CD4-positive, alpha-beta T cell treated with Interleukin-12 subunit alpha and Interleukin-12 subunit beta, for 1 hour (primary cell): ENCODE data around the gene ZNF70.
"Not testable (repeated sequence)": the region's sequence is repeated elsewhere in the genome, so short reads cannot be mapped to it uniquely, and the experiment has no call there.

Source experiments
- DNase-seq: peaks from one replicate; pipeline ENCODE4 v3.0.0-alpha.2; 2020

Gene ZNF70

DNA sequence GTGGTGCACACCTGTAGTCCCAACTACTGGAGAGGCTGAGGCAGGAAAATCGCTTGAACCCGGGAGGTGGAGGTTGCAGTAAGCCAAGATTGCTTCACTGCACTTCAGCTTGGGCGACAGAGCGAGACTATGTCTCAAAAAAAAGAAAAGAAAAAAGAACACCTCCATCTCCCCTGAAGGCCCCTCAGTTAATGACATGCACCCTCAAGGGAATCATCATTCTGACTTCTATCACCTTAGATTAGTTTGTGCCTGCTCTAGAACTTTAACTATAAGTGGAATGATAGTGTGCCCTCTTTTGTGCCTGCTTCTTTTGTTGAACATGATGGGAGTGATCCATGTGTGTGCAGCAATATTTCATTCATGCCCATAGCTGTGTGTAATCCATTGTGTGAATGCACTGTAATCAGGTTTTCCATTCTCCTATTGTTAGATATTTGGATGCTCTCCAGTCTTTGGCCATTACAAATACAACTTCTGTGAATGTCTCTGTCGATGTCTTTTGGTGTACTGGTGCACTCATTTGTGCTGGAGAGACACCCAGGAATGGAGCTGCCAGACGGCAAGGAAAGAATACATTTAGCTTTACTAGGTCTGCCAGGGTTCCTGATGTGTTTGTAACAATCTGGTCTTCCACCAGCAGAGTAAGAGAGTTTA, 4.2 kb upstream of the ZNF70 start:
- DNase-seq = no peak

DNA sequence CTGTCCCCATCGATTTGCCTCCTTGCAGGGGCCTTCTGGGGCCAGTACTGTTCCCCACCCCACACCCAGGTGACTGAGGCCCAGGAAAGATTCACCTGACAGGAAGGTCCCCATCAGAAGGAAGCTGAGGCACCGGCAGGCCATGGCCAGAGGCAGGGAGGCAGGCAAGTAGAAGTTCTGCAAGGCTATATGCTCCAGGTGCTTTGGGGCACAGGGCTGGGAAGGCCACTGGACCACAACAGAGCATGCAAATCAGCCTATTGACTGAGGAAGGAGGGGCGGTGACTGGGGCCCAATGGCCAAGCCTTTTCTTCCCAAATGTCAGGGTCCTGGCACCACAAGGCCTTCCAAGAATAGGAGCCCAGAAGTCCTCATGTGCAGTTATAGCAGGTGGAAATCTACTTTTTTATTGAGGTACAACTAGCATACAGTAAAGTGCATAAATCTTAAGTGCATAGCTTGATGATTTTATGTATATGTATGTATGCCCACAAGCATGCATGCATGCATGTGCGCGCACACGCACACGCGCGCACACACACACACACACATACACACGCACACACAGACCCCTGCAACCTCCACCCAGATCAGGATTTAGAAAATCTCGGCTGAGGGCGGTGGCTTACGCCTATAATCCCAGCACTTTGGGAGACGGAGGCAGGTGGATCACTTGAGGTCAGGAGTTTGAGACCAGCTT, 3.5 kb upstream of the ZNF70 start, which contains the start of gene VPREB3:
Gene VPREB3 (minus strand): TSS at position 206 of the 700 bp plus-strand sequence. CDS start 62 bp downstream, at position 144.
- no peak for DNase-seq

DNA sequence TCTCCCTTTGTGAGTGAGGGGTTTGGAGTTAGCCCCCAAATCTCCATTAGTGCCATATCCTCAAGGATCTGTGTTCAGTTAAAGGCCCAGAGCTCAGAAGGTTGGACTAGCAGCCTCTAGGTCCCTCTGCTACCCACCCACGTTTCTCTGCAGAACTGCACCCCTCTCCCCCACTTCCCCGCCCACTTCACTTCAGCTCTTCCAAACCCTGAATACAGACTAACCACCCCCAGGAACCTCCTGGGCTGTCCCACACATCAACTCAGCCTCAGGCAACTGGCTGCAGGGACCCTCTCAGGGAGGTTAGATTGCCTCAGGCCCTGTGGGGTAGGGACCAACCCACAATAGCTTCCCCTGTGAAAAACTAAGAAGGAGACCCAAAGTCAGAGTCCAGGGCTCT, 2.5 kb upstream of the ZNF70 start:
- no peak for DNase-seq

DNA sequence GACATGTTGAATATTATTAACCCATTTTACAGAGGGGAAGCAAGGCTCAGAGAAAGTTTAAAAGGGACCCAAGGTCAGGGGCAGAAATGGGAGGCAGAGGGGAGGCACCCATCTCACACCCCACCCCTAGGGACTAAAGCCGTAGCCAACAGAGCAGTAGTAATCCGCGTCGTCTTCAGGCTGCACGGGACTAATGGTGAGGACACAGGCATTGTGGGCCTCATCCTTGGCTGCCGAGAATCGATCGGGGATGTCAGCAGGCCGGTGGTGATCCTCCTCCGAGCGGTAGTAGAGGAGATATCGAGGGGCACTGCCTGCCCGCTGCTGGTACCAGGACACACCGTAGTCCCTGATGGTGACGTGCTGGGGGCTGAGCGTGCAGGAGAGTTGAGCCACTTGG, 1.8 kb upstream of the ZNF70 start:
- no peak for DNase-seq

DNA sequence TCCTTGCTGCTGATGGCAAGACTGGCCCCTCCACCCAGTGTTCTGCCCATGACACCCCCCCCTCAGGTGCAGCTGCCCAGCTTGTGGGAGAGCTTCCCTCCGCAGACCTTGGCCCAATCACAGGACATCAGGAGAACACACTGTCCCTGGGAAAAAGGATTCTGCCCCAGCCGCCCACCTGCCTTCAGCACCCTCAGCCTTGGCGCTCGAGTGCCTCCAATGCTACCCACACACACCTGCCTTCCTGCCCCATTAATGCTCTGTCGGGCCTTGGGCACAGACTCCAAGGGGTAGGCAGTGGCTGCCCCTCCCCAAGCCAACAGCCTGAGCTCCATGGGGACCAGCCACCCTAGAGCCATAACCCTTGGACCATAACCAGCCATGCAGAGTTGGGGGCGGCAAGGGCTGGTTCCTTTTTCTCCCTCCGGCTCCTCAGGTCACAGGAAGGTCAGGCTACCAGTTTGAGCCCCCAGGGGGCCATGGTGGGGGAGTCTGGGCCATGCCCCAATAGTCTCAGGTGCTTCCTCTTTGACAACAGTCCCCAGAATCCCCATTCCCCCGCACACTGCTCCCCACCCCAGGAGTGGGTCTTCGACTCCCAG, 1.3 kb upstream of the ZNF70 start:
- no peak for DNase-seq

DNA sequence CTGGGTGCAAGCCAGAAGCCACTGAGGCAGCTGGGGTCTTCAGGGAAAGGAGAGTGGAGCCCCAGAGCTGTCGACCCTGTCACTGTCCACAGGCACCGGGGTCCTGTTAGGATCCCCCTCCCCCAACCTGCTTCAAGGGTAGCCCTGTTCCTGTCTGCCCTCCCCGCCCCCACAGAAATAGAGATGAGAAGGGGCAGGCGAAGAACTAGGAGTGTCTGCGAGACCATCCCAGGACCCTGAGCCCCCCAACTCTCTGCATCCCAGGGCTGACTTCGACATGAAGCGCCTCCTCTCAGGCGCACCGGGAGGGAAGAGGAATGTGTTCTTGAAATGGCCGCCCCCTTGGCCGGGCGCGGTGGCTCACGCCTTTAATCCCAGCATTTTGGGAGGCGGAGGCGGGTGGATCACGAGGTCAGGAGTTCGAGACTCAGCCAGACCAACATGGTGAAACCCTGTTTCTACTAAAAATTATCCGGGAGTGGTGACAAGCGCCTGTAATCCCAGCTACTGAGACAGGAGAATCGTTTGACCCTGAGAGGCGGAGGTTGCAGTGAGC, 607 bp upstream of the ZNF70 start:
- DNase-seq = no peak

DNA sequence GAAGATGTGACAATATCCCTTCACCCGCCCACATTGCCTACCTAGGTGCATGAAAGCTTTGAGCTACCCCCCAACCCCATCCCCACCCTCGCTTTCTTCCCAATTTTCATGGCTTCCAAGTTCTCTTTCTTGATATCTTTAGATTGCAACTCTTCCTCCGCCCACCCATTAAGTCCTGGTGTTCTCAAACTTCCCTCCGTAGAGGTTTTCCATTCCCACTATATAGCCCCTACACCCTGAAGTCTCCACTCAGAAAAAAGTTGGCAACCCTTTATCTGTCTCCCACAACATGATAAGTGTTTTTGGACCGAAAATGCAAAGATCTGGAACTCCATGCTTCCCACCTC, 572 bp downstream of the ZNF70 start:
- no peak for DNase-seq

DNA sequence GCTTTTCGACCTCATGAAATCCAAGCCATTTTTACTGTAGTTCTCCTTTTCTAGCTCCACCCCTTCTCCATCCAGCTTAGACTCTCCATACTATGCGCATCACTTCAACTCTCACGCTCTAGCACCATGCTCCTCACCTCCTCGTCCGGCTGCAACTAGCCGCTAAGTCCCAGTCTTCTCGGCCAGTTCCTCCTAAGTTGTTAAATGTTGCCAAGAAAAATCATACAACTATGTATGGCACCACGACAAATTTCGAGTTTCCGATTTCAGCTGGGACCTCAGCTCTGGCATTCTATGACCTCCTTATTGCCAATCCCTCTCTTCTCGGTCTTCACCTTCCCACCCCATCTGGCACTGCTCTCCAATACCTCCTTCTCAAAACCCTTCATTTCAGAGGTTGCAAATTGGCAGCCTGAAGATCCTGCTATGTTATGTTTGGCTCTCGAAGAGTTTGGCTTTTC, 1.0 kb downstream of the ZNF70 start:
- no peak for DNase-seq

DNA sequence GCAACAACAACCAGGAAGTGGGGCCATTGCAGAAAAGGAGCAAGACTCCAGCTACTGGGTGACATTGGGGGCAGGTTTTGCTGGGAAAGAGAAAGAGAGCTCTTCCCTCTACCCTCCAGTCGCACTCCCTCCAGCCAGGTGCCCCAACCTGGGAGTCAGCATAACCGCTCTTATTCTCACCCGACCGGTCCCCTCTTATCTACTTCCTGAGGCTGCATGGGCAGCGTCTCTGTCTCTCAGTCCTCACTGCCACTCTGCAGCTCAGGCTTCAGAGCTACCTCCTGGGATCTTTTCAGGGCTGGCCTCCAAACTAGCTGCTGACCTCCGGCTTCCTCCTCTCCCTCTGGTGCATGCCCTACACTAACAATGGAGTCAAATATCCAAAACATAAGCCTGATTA, 5.1 kb downstream of the ZNF70 start:
- DNase-seq = no peak

DNA sequence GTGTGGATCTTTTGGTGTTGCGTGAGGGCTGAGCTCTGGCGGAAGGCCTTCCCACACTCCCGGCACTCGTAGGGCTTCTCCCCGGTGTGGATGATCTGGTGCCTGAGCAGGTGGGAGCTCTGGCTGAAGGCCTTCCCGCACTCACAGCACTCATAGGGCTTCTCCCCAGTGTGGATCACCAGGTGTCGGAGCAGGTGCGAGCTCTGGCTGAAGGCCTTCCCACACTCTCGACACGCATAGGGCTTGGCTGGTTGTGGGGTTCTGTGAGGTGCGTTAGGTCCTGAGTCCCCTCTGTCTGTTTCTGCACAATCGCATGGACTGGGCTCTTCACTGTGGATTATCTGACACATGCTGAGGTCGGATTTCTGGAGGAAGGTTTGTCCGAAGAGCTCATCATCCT, 6.4 kb downstream of the ZNF70 start:
- DNase-seq = no peak

DNA sequence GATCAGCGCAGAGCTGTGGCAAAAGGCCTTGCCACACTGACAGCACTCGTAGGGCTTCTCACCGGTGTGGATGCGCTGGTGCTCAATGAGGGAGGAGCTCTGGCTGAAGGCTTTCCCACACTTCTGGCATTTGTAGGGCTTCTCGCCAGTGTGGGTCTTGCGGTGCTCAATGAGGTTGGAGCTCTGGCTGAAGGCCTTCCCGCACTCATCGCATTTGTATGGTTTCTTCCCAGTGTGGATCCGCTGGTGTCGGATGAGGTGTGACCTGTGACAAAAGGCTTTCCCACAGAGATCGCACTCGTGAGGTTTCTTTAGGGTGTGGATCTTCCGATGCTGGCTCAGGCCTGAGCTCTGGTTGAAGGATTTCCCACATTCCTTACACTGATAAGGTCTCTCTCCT, 6.9 kb downstream of the ZNF70 start:
- DNase-seq = no peak

DNA sequence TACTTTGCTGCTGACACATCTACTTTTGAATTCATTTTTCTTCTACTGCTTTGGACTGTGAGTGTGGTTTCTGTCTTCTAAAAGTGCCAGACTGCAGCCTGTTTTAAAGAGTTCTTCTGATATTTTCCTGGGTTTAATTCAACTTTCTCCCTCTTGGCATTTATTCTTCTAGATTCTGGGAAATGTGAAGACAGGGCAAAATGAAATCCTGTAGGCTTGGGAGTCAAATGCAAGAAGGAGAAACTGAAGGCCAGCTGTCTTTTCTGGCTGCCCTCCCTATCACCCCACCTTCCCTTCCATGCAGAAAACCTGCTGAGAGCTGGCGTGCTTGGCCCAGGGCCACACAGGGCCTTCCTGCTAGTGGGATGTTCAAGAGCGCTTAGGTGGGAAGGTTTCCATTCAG, 7.6 kb downstream of the ZNF70 start:
- no peak for DNase-seq

DNA sequence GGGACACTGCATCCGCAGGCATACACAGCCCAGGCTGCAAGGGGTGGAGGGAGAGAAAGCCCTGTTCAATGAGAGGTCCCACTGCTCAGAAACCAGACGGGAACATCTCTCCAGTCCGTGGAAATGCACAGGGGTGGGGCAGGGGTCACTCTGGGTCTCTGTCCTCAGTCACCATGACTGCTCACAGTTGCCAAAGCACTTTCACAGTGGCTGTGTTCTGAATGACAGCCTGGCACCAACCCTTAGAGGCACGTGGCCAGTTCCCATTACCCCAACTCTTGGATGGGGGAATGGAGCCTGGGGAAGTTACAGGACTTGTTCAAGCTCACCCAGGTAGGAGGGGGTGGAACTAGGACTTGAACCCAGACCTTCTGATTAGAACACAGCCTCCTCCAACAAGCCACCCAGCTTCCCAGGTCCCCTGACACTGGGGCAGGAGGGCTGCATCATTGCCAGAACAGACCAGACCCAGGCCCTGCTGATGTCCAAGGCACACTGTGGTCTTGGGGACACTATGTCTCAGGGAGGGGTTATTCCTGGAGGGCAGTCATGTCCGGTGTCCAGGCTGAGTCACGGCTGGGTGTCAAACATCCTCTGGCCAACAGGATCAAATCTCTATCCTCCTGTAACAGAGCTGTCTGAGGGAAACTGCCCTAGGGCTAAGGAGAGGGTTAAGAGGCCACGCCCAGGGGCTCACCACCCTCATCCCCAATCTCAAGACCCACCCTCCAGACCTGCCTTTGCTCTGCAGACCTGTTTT, 8.2 kb downstream of the ZNF70 start:
- DNase-seq = no peak

DNA sequence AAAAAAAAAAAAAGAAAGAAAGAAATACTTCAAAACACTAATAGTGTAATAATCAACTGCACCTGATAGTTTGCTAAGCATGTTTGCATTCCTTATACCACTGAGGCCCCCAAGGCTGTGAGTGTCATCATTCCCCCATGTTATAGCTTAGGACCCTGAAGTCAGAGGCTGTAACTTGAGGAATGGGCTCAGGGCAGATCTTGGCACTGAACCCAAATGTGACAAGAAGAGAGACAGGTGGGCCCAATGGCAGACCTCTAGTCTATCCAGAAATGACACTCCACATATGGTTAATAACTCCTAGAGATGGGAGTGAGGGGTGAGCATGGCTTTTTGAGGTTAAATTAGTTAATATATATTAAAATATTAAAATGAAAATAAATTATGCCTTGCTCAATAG, 13.2 kb downstream of the ZNF70 start:
- DNase-seq = no peak

DNA sequence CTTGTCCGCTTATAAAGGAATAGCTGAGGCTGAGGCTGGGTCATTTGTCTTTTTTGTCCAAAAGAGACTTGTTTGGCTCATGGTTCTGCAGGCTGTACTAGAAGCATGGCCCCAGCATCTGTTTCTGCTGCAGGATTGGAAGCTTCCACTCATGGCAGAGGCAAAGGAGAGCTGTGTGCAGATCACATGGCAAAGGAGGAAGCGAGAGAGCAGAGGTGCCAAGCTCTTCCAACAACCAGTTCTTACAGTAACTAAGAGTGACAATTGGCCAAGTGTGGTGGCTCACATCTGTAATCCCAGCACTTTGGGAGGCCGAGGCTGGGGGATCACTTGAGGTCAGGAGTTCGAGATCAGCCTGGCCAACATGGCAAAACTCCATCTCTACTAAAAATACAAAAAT, 22.8 kb downstream of the ZNF70 start:
- DNase-seq = not testable (repeated sequence)

DNA sequence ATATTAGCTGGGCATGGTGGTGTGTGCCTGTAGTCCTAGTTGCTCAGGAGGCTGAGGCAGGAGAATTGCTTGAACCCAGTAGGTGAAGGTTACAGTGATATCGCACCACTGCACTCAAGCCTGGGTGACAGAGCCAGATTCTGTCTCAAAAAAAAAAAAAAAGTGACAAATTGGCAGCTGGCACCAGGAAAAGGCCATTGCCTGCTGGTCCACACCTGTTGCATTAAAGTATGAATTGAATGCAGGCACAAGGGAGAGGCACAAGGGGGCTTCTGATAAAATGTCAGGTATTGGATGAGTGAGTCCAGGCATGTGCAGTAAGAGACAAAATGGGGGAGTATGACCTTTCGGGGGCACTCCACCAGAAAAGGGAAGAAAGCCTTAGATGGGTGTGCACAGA, 28.2 kb downstream of the ZNF70 start:
- no peak for DNase-seq

DNA sequence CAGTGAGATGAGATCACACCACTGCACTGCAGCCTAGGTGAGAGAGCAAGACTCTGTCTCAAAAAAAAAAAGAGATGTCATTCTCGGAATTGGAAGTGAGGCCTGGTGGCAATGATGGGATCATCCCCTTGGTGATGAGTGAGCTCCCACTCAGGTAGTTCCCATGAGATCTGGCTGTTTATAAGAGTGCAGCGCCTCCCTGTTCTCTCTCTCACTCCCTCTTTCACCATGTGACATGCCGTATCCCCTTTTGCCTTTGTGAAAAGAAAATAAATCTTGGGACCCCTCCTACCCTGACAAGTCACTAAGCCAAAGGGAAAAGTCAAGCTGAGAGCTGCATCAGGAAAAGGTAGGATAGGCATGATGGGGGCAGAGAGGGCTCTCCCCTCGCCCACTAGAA, 28.8 kb downstream of the ZNF70 start:
- DNase-seq = no peak

DNA sequence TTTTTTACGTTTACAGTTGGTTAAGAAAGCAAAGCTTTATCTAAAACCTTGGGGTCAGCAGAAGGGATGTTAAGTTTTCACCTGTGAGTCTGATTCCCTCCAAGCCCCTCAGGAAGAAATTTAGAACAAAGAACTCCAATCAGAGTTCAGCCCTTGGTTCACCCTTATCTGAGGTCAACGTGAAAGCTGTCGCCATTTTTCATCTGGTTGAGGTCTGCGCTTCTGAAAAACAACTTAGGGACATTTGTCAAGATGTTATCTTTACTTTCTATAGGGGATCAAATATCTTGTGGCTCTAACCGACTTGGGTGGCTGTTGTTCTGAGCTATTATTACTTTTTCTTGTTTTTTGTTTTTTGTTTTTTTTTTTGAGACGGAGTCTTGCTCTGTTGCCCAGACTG, 30.1 kb downstream of the ZNF70 start:
- no peak for DNase-seq

DNA sequence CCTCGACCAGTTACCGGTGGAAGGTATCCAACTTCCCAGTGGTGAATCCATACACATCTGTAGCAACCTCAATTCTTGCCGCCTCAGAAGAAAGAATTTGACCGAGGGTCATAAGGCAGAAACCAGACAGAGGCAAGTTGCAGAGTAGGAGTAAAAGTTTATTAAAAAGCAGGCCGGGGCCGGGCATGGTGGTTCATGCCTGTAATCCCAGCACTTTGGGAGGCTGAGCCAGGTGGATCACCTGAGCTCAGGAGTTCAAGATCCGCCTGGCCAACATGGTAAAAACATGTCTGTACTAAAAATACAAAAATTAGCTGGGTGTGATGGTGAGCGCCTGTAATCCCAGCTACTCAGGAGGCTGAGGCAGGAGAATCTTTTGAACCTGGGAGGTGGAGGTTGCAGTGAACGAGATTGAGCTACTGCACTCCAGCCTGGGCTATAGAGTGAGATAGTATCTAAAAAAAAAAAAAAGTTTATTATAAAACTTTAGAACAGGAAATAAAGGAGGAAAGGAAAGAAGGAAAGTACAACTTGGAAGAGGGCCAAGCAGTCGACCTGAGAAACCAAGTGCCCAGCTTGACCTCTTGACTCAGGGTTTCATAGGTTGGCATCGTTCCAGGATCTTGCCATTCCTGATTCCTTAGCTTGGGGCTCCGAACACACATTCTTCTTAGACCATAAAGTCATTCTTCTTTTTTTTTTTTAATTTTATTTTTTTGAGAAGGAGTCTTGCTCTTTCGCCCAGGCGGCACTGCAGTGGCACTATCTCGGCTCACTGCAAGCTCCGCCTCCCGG, 32.3 kb downstream of the ZNF70 start:
- no peak for DNase-seq

DNA sequence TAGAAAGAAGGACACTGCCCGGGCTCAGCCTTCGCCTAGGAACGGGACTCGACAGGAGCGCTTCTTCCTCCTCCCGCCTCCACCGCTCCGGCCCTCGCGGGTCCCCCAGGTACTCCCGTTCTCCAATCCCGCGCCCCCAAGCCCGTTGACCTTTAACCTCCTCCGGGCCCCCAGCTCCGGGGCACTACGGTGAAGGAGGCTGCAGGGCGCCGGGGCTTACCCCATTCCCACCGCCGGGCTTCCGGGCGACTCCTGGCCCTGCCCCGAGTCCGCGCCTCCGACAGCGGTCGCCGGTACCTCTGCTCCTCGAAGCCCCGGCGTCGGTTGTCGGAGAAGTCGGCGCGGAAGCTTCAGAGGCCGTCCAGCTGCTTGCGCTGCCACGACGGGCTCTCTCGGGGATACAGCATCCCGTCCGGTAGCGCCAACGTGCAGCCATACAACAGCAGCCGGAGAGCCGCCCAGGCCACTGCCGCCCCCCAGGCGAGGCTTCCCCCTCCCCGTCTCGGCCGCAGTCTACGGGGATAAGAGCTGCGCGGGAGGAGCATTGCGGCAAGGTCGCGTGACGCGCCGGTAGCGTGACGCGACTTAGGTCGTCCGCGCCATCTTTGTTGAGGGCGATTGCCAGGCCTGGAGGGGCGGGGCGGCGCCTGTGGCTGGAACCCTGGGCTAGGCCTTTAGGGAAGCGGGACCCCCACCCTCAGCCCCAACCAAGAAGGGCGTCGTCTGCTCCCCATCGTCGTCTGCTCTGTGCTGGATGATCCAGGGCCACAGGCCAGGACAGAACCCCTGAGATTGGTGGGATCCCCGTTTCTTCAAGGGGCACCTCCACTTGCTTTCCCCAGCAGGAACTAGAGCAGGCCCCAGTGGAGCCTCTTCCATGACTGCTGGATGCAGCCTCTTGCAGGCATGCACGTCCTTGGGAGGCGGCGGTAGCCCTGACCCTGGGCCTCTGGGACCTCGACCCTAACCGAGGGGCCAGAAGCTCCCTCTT, 33.8 kb downstream of the ZNF70 start:
- DNase-seq = peak; percentile 86

DNA sequence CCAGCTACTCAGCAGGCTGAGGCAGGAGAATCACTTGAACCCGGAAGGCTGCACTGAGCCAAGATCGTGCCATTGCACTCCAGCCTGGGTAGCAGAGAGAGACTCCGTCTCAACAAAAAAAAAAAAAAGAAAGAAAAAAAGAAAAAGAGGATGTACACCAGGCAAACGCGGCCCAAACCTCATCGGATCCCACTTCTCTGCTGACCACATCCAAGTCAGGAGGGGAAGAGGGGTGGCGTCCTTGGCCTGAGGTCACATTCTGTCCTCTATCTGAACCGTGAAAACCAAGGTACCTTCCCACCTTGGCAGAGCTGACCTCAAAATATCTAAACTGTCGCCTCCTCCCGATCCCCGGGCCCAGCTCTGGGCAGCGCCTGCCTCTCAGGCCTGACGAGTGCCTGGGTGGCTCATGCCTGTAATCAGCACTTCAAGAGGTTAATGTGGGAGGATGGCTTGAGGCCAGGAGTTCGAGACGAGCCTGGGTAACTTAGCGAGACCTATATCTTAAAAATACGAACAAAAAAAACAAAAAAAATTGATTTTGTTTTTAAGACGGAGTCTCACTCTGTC, 35.0 kb downstream of the ZNF70 start:
- DNase-seq = no peak
